PC-9 (cell line): ENCODE data around the gene FHIP2A.

ENCODE experiments used
- EZH2 ChIP-seq: fragments of 200-600 bp; sonication (generic); IDR thresholded peaks from 2 replicates; pipeline ENCODE4 v1.8.0; 2017; ENCODE audit warnings: antibody characterized with exemption, low read depth
- TF ChIP-seq, protein P1 (sequence below): fragments of 200-600 bp; sonication (generic); conservative IDR thresholded peaks from 2 replicates; pipeline ENCODE4 v1.6.1; 2017; ENCODE audit warnings: mixed run types, antibody characterized with exemption, mild to moderate bottlenecking, moderate library complexity

DNA sequence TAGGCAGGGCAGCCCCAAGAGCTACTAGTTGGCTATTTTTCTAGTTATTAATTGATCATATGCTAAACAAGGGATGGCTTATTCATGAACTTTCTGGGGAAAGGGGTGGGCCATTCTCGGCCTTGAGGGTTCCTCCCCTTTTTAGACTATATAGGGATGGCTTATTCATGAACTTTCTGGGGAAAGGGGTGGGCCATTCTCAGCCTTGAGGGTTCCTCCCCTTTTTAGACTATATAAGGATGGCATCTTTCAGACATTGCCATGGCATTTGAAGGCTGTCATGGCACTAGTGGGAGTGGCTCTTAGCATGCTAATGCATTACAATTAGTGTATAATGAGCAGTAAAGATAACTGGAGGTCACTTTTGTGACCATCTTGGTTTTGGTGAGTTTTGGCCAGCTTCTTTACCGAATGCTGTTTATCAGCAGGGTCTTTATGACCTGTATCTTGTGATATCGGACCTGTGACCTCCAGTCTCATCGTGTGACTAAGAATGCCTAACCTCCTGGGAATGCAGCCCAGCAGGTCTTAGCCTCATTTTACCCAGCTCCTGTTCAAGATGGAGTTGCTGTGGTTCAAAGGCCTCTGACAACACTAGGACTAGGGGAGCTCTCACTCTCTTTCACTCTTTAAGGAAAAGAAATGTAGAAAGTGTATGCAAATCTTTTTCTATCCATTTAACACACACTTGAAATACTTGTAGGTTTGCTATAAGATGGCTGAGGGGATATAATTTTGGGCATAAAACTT lies 7.8 kb downstream of the FHIP2A start:
- TF ChIP-seq, protein P1, sequence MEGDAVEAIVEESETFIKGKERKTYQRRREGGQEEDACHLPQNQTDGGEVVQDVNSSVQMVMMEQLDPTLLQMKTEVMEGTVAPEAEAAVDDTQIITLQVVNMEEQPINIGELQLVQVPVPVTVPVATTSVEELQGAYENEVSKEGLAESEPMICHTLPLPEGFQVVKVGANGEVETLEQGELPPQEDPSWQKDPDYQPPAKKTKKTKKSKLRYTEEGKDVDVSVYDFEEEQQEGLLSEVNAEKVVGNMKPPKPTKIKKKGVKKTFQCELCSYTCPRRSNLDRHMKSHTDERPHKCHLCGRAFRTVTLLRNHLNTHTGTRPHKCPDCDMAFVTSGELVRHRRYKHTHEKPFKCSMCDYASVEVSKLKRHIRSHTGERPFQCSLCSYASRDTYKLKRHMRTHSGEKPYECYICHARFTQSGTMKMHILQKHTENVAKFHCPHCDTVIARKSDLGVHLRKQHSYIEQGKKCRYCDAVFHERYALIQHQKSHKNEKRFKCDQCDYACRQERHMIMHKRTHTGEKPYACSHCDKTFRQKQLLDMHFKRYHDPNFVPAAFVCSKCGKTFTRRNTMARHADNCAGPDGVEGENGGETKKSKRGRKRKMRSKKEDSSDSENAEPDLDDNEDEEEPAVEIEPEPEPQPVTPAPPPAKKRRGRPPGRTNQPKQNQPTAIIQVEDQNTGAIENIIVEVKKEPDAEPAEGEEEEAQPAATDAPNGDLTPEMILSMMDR = no peak
- no peak for TF ChIP-seq EZH2
